HG03565 (cell line): ENCODE data around the gene SLC7A6OS.
A peak's percentile ranks its signal among the peaks of the same experiment; 100 is the strongest.

Experiments used
- ATAC-seq: cut with Tn5 transposase; IDR thresholded peaks from one replicate; pipeline ENCODE4 v1.9.1; 2021; ENCODE audit warnings: mild to moderate bottlenecking, moderate library complexity; ENCODE audit not compliant: unreplicated experiment

The SLC7A6OS gene

DNA sequence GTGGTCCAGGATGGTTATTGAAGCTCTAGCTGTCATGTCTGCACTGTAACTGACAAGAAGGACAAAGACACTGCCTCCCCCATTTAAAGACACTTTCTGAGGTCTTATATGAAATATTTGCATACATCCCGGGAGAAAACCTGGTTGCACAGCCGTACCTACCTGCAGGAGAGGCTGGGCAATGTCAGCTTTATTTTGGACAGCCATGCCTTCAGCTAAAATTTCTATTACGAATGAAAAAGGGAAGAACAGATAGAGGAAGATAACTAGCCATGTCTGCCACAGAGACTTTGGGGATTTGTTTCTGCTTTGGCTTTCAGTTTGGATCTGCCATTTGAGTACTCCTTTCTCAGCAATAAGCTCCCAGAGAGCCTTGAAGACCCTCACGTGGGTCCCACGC, 27.4 kb downstream of the SLC7A6OS start:
- no peak for ATAC-seq

GRCh38 chr16:68282064-68282452, 28.7 kb downstream of the SLC7A6OS start:
- no peak for ATAC-seq

- ATAC-seq: no peak
Measured at GRCh38 chr16:68281368-68282063, 29.2 kb downstream of the SLC7A6OS start.

GRCh38 chr16:68279726-68280558, 30.8 kb downstream of the SLC7A6OS start:
- no peak for ATAC-seq

DNA sequence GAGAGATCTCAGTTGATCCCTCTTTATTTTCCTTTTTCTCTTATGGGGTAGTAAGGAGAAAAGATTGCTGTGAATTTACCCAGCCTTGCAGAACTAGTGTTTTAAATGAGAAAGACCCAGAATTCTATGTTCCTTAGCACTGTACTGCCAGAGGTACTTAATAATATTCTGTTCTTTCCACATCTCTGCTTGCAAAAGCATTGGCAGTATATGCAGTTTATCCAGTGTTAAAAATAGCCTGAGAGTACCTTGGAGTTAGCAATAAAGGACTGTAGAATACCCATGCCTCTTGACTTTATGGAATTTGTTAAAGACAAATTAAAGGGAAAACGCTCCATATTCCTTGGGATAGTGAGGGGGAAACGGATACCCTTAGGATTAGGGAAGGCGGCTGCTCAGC, 34.5 kb downstream of the SLC7A6OS start:
- ATAC-seq: no peak

DNA sequence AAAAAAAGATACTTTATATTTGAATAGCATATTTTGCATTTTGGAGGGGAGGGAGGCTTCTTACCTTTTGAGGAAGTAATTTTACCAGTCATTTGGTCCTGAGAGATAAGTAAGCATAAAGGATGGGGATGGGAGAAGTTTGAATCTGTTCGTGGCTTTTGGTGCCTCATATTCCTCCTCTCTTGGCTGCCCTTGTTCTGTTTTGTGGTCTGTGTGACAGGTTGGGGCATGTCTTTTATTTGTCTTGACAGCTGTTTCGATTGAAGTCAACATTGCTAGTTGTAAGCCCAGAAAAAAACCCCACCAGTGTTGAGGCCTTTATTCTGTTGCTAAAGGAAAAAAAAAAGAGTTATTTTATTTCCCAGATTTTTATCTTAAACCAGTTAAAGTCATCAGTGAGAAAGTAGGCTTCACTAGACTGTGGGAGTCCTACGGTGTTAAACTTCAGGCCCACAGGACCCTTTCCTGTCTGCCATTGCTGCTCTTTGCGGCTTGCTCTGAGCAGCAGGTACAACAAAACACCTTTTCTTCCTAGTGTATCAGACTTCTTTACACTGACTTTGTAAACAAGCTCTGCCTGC, 35.0 kb downstream of the SLC7A6OS start:
- peak; percentile 46 for ATAC-seq

- ATAC-seq: no peak
Measured at GRCh38 chr16:68274441-68274840, 36.3 kb downstream of the SLC7A6OS start.

GRCh38 chr16:68273896-68274295, 36.9 kb downstream of the SLC7A6OS start:
- ATAC-seq: no peak

GRCh38 chr16:68273459-68273858, 37.3 kb downstream of the SLC7A6OS start:
- ATAC-seq: no peak

DNA sequence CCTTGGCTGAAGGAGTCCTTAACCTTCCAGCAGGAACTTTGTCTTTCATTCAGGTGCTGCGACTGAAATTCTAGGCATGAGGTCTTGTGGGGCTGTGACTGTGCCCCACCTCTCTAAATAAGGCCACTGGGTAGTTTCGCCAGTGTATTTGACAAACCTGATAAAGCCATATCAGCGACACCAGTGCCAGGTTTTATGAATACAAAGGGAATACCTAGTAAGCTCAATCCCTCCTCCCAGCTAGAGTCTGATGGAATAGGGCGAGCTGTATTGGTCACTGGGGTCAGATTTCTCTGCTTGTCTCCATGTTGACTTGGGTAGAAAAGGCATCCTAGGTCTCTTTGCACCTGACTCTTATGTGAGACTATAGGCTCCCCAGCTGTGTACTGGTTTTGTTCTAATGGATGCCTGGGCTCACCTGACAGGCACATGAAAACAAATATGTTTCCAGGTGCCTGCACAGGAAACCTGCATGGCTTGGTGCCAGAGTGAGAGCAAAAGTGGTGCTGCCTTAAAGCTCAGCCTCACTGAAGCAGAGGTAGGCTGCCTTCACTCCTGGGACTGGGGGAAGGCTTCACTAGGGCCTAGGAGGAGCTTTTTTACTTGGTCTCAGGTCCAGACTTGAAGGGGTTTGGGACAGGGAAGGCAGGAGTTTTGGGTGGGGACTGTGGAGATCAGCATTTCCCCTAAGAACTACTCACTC, 38.1 kb downstream of the SLC7A6OS start:
- ATAC-seq: no peak

- no peak for ATAC-seq
Measured at GRCh38 chr16:68270353-68270752, 40.4 kb downstream of the SLC7A6OS start.

- ATAC-seq: no peak
Measured at GRCh38 chr16:68269793-68270192, 41.0 kb downstream of the SLC7A6OS start.

- no peak for ATAC-seq
Measured at GRCh38 chr16:68267612-68268405, 42.9 kb downstream of the SLC7A6OS start.

DNA sequence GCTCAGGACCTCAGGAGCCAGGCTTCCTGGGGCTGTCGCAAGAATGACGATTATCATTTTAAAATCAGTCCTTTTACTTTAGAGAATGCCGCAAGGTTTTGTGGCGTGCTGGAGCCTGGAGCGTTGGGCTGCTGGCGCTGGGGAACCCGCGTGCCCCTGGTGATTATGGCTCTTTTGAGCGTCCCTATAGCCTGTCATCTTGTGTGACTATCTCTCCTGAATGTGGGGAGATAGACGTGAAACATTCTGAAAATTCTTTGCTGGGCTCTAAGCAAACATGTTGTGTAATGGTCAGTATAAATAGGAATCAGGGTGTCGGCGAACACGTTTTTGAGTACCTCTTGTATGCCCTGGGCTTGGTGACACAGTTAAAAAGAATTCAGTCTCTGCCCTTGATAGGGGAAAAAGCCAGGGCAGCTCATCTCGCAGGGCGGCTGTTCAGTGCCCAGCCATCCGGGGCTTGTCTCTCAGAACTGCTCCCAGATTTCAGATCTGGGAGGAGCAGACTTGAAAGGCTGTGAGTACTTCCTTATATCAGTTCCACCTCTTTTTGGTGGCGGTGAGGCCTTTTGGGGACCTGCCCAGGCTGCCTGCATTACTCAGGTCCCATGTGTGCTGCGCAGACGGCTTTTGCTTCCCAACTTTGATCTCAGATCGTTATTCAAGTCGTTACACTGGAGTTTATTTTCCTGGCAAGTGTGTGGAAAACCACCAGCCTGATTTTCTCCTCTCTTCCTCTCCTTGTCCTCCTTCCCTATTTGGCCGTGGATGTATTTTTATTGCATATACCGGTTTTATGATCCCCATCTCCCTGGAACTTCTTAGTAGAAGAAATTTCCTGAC, 45.4 kb downstream of the SLC7A6OS start:
- no peak for ATAC-seq

DNA sequence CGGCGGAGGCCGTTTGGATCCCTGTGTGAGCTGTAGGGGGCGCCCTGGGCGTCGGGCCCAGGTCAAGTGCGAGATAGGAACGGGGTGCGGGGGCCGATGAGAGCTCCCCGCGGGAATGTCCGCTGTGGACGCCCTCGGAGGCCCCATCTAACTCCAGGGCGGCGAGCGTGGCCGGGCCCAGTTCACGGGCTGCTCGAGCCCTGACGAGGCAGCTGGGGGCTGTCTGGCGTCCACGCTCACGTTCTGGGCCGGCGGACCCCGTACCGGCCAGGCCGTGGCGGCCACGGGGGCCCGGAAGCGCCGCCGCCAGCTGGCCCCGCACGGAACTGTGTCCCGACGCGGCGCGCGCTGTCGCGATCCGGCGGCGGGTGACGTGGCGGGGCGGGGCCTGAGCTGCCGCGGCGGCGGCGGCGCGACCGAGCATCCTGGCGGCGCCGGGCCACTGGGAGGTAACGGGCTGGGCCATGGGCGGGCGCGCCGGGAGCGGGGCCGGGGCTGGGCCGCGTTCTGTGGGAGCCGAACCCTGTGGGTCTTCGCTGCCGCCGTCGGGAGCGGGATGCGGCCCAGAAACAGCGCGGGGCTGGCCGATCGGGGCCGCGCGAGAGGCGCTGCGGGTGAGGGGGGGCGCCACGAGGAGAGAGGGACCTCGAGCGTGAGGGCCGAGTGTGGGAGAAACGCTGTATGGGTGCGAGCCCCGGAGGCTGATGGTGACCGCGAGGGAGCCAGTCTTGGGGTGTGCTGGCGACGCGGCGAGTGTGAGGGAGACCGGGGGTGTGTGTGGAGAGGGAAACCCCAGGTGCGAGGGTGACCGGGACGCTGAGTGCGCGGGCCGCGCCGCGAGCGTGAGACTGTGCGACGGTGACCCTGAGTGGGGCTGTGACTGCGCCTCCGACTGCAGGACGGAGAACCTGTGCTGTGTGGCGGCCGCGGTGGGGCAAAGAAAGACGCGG, 46.3 kb downstream of the SLC7A6OS start, which contains the start of gene SLC7A6:
Gene SLC7A6, plus strand, starts transcription at position 399 of the 950 bp plus-strand sequence. CDS start 10,201 bp downstream, outside the sequence.
- peak; percentile 55 for ATAC-seq

GRCh38 chr16:68263559-68264127, 47.1 kb downstream of the SLC7A6OS start:
- ATAC-seq: no peak

- no peak for ATAC-seq
Measured at GRCh38 chr16:68259007-68259825, 51.5 kb downstream of the SLC7A6OS start.
